Measurements from ENCODE around the gene SCAF11. TPM values are rescaled to one million over a fixed set of nuclear protein-coding genes. Genes with fewer than 3 reads are reported as not detected.

Gene SCAF11
- total and polyA plus RNA-seq, 9 donors = 30.8 to 149 (median 94.1) TPM

DNA sequence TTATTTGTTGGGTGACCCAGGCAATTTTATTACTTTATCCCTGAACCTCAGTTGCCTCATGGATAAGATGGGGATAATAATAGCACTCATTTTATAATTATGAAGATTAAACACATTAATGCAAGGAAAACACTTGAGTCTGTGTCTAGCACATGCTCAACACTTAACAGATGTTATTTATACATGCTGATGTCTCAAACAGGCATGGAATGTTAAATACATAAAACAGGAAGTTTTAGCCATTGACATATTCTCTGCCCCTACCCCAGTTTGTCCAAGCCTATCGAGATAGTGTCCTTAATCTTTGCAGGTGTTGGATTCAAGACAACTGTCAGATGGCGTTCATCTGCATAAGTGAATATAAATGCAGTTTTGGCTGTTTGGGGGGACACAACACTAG is 109.8 kb downstream of the SCAF11 start:
- 34 to 56% (median 51%) methylated on average over 2 of the region's 2 CpGs for WGBS, 3 donors
- TF ChIP-seq, protein P1, sequence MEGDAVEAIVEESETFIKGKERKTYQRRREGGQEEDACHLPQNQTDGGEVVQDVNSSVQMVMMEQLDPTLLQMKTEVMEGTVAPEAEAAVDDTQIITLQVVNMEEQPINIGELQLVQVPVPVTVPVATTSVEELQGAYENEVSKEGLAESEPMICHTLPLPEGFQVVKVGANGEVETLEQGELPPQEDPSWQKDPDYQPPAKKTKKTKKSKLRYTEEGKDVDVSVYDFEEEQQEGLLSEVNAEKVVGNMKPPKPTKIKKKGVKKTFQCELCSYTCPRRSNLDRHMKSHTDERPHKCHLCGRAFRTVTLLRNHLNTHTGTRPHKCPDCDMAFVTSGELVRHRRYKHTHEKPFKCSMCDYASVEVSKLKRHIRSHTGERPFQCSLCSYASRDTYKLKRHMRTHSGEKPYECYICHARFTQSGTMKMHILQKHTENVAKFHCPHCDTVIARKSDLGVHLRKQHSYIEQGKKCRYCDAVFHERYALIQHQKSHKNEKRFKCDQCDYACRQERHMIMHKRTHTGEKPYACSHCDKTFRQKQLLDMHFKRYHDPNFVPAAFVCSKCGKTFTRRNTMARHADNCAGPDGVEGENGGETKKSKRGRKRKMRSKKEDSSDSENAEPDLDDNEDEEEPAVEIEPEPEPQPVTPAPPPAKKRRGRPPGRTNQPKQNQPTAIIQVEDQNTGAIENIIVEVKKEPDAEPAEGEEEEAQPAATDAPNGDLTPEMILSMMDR (IDR thresholded peaks at IDR 0.05) = no peak
- TF ChIP-seq EP300 (IDR thresholded peaks at IDR 0.05) = no peak
- TF ChIP-seq POLR2A (IDR thresholded peaks at IDR 0.05) = no peak

DNA sequence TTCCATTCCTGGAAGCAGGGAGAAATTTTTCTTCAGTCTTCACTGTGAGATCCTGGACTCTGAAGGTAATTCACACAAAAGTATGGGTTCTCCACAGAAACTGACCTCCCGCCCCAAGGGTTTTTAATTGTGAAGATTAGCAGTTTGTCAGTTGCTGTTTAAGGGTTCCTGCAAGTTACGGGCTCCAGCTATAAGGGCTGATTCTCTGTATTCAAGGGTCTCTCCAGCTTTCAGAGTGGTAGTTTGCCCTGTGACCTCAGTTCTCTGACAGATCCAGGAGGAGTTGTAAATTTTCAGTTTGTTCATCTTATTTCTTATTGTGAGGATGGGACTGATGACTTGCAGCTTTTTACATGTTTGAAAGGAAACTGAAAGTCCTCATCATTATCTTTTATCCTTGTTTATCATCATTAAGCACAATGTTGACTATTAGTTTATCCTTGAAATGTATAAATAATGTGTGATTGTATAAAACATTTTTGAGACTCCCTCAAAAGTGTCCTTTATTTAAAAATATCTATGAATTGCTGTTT is 110.9 kb downstream of the SCAF11 start:
- TF ChIP-seq, protein P1 (IDR thresholded peaks at IDR 0.05) = no peak
- no peak for TF ChIP-seq EP300 (IDR thresholded peaks at IDR 0.05)
- no peak for TF ChIP-seq POLR2A (IDR thresholded peaks at IDR 0.05)
- H3K4me1 ChIP-seq (ENCODE audit: insufficient read depth) = peaks cover 7% of the 10 kb centered on the region
- H3K4me3 ChIP-seq = no peak overlapping the region
- no peaks in the 10 kb centered on the region for H3K36me3 ChIP-seq
- H3K27me3 ChIP-seq = no peaks in the 10 kb centered on the region
- no peaks in the 10 kb centered on the region for H3K9me3 ChIP-seq
- 32 to 43% (median 33%) methylated on average over 2 of the region's 2 CpGs for WGBS, 3 donors
- peak overlapping the region in 1 of 2 donors; percentile 65 for H3K27ac ChIP-seq
- no peak for DNase-seq
- intact Hi-C loops (cut with DNase I) = no loop called here

More for the DNA sequence above, 109.8 kb downstream of the SCAF11 start:
- Histone ChIP-seq H3K27me3 (no peaks in the 10 kb centered on the region), H3K4me1 (ENCODE audit: insufficient read depth) (peaks cover 7% of the 10 kb centered on the region), H3K9me3 (no peaks in the 10 kb centered on the region), H3K27ac (no peak overlapping the region), H3K4me3 (no peak overlapping the region), H3K36me3 (no peaks in the 10 kb centered on the region)
- DNase-seq = no peak
- intact Hi-C loops (cut with DNase I) = no loop called here

DNA sequence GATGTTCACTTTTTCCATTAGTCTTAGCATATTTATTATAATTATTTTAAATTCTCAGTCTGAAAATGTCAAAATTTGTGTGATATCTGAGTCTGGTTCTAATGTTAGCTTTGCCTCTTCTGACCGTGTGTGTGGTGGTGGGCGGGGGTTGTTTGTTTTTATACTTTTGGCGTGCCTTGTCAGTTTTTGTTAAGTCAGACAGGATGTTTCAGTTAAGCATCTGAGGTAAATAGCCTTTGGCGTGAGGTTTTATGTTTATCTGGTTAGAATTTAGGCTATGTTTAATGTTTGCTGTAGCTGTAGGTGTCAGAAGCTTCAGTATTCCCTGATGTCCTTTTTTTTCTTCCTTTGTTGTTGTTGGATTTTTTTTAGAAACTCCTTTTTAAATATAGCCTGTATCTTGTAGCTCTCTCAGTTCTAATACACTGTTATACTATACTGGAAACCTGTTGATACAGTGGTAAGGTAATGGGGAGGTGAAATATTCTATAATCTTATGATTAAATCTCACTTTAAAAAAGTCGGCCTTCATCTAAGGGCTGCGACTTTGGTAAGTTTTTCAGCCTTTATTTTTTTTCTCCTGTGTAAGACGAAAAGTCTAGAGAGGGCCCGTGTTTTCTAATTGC is 111.6 kb downstream of the SCAF11 start:
- TF ChIP-seq POLR2A (IDR thresholded peaks at IDR 0.05) (no peak), EP300 (IDR thresholded peaks at IDR 0.05) (no peak)
- TF ChIP-seq, protein P1 (IDR thresholded peaks at IDR 0.05) = no peak
- H3K4me1 ChIP-seq (ENCODE audit: insufficient read depth) = peaks cover 7% of the 10 kb centered on the region
- 8 to 18% (median 11%) methylated on average over 8 of the region's 8 CpGs for WGBS, 3 donors
- H3K9me3 ChIP-seq = no peaks in the 10 kb centered on the region
- H3K27ac ChIP-seq = peak overlapping the region in 1 of 2 donors; percentile 65
- no peaks in the 10 kb centered on the region for H3K36me3 ChIP-seq
- H3K27me3 ChIP-seq = no peaks in the 10 kb centered on the region
- no peak for DNase-seq
- intact Hi-C loops (cut with DNase I) = no loop called here
- H3K4me3 ChIP-seq = no peak overlapping the region

DNA sequence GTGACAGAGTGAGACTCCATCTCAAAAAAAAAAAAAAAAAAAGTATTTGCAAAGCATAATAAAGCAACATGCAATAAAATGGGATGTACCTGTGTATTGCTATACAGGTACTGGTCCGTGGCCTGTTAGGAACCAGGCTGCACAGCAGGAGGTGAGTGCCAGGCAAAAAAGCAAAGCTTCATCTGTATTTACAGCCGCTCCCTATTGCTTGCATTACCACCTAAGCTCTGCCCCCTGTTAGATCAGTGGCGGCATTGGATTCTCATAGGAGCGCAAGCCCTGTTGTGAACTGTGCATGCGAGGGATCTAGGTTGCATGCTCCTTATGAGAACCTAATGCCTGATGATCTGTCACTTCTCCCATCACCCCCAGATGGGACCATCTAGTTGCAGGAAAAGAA is 113.3 kb downstream of the SCAF11 start:
- no peaks in the 10 kb centered on the region for H3K27me3 ChIP-seq
- H3K27ac ChIP-seq = no peak overlapping the region
- peaks cover 9% of the 10 kb centered on the region for H3K4me1 ChIP-seq (ENCODE audit: insufficient read depth)
- intact Hi-C loops (cut with DNase I) = no loop called here
- no peaks in the 10 kb centered on the region for H3K36me3 ChIP-seq
- no peak for DNase-seq
- TF ChIP-seq POLR2A (IDR thresholded peaks at IDR 0.05) = no peak
- TF ChIP-seq EP300 (IDR thresholded peaks at IDR 0.05) = no peak
- TF ChIP-seq, protein P1 (IDR thresholded peaks at IDR 0.05) = no peak
- H3K4me3 ChIP-seq = no peak overlapping the region
- WGBS, 3 donors = 96 to 99% (median 98%) methylated on average over 5 of the region's 5 CpGs
- no peaks in the 10 kb centered on the region for H3K9me3 ChIP-seq
